ENCODE data around the gene CRISP2.
"Not testable (repeated sequence)": the region's sequence is repeated elsewhere in the genome, so short reads cannot be mapped to it uniquely, and the experiment has no call there.

The CRISP2 gene

GRCh38 chr6:49713346-49713745 lies at the start of gene CRISP2:
Gene CRISP2 (minus strand): TSS chr6:49713543. CDS start chr6:49709196, 4,347 bp downstream.
- FAIRE-seq, result no peak

GRCh38 chr6:49744259-49744658 lies 30.9 kb upstream of the CRISP2 start, which contains the start of gene CRISP3:
Gene CRISP3 (minus strand): TSS chr6:49744388. CDS start chr6:49744367, 21 bp downstream.
- no peak for FAIRE-seq

- FAIRE-seq, result no peak
Observed at GRCh38 chr6:49743429-49743828, 30.1 kb upstream of the CRISP2 start.

- no peak for FAIRE-seq
Observed at GRCh38 chr6:49739423-49739822, 26.1 kb upstream of the CRISP2 start.

GRCh38 chr6:49736017-49736508 lies 22.7 kb upstream of the CRISP2 start:
- no peak for FAIRE-seq

GRCh38 chr6:49733680-49734079 lies 20.3 kb upstream of the CRISP2 start:
- FAIRE-seq, result no peak

GRCh38 chr6:49732781-49733180 lies 19.4 kb upstream of the CRISP2 start:
- no peak for FAIRE-seq

- FAIRE-seq, result no peak
Observed at GRCh38 chr6:49730251-49730650, 16.9 kb upstream of the CRISP2 start.

- FAIRE-seq, result not testable (repeated sequence)
Observed at GRCh38 chr6:49723917-49724316, 10.6 kb upstream of the CRISP2 start.

GRCh38 chr6:49721297-49721696 lies 8.0 kb upstream of the CRISP2 start:
- no peak for FAIRE-seq

GRCh38 chr6:49720372-49720771 lies 7.0 kb upstream of the CRISP2 start:
- no peak for FAIRE-seq

- FAIRE-seq, result no peak
Observed at GRCh38 chr6:49698478-49698877, 14.9 kb downstream of the CRISP2 start.

GRCh38 chr6:49693512-49693911 lies 19.8 kb downstream of the CRISP2 start:
- FAIRE-seq, result no peak

GRCh38 chr6:49692534-49692933 lies 20.8 kb downstream of the CRISP2 start:
- no peak for FAIRE-seq

- FAIRE-seq, result no peak
Observed at GRCh38 chr6:49676671-49677281, 36.6 kb downstream of the CRISP2 start.

- FAIRE-seq, result no peak
Observed at GRCh38 chr6:49675816-49676215, 37.5 kb downstream of the CRISP2 start.

- no peak for FAIRE-seq
Observed at GRCh38 chr6:49668083-49668511, 45.2 kb downstream of the CRISP2 start.

GRCh38 chr6:49666930-49667757 lies 46.2 kb downstream of the CRISP2 start:
- no peak for FAIRE-seq

GRCh38 chr6:49666480-49666879 lies 46.9 kb downstream of the CRISP2 start:
- no peak for FAIRE-seq

- no peak for FAIRE-seq
Observed at GRCh38 chr6:49664817-49665216, 48.5 kb downstream of the CRISP2 start.

- FAIRE-seq, result not testable (repeated sequence)
Observed at GRCh38 chr6:49664054-49664453, 49.3 kb downstream of the CRISP2 start.

GRCh38 chr6:49662892-49663261 lies 50.5 kb downstream of the CRISP2 start:
- FAIRE-seq, result no peak

GRCh38 chr6:49662231-49662891 lies 51.0 kb downstream of the CRISP2 start:
- FAIRE-seq, result no peak

GRCh38 chr6:49653942-49654341 lies 59.4 kb downstream of the CRISP2 start:
- FAIRE-seq, result no peak
